WERI-Rb-1 (cell line): ENCODE data around the gene NAP1L4.
"Not testable (repeated sequence)": the region's sequence is repeated elsewhere in the genome, so short reads cannot be mapped to it uniquely, and the experiment has no call there.

ENCODE experiments used
- DNase-seq: peaks from one replicate; pipeline ENCODE4 v3.0.0-alpha.2; 2020
- H3K27ac ChIP-seq: fragments of 250-450 bp; sonication (Bioruptor Pico); 2 replicates; pipeline ENCODE4 v1.5.1; 2020; ENCODE audit warnings: mild to moderate bottlenecking, moderate library complexity
- H3K27me3 ChIP-seq: fragments of 250-450 bp; sonication (Bioruptor Pico); 2 replicates; pipeline ENCODE4 v1.5.1; 2021; ENCODE audit warnings: mild to moderate bottlenecking, low read depth, moderate library complexity; ENCODE audit not compliant: insufficient read depth, severe bottlenecking
- H3K36me3 ChIP-seq: fragments of 250-450 bp; sonication (Bioruptor Pico); 2 replicates; pipeline ENCODE4 v1.5.1; 2020; ENCODE audit warnings: mild to moderate bottlenecking, moderate library complexity
- H3K4me3 ChIP-seq: 2 replicates; pipeline ENCODE4 v1.5.1; 2011; ENCODE audit warnings: low read depth, mild to moderate bottlenecking, control low read depth, low read length
- H3K9me3 ChIP-seq: fragments of 250-450 bp; sonication (Bioruptor Pico); 2 replicates; pipeline ENCODE4 v1.5.1; 2021; ENCODE audit warnings: mild to moderate bottlenecking, moderate library complexity; ENCODE audit not compliant: severe bottlenecking
- TF ChIP-seq, protein P1 (sequence below): IDR thresholded peaks from 2 replicates; pipeline ENCODE4 v1.5.1; 2011; ENCODE audit warnings: low read depth, mild to moderate bottlenecking, control low read depth, inconsistent platforms, low read length

Gene NAP1L4

DNA sequence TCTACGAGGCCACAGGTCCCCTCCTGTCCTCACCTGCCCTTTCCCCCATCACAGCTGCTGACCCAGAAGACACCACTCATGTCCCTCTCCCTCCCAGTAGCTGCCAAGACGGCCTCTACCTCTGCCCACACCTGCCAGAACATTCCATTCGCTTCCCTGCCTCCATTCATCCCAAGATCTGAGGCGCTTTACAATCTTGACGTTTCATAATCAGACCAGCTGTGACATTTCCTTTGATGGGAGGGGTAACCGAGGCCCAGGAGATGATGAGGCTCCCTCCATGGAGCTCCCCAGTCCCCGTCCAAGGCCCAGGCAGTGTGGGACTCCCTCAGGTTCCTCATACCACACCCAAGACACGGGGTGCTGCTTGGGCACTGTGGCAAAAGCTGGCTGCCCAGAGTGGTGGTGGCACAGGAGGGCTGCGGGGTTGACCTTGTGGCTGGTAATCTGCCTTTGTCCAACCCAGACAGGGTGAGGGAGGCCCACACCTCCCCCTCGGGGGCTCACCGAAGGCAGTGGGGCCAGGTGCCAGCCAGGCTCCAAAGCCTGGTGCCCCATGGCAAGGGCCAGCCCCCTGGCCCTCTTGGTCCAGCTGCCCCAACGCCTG, 80.2 kb downstream of the NAP1L4 start:
- Histone ChIP-seq H3K9me3 (no peaks in the 10 kb centered on the region), H3K4me3 (no peak overlapping the region), H3K27me3 (no peaks in the 10 kb centered on the region), H3K27ac (no peak overlapping the region), H3K36me3 (no peaks in the 10 kb centered on the region)
- DNase-seq, result no peak
- TF ChIP-seq, protein P1, sequence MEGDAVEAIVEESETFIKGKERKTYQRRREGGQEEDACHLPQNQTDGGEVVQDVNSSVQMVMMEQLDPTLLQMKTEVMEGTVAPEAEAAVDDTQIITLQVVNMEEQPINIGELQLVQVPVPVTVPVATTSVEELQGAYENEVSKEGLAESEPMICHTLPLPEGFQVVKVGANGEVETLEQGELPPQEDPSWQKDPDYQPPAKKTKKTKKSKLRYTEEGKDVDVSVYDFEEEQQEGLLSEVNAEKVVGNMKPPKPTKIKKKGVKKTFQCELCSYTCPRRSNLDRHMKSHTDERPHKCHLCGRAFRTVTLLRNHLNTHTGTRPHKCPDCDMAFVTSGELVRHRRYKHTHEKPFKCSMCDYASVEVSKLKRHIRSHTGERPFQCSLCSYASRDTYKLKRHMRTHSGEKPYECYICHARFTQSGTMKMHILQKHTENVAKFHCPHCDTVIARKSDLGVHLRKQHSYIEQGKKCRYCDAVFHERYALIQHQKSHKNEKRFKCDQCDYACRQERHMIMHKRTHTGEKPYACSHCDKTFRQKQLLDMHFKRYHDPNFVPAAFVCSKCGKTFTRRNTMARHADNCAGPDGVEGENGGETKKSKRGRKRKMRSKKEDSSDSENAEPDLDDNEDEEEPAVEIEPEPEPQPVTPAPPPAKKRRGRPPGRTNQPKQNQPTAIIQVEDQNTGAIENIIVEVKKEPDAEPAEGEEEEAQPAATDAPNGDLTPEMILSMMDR, result no peak

DNA sequence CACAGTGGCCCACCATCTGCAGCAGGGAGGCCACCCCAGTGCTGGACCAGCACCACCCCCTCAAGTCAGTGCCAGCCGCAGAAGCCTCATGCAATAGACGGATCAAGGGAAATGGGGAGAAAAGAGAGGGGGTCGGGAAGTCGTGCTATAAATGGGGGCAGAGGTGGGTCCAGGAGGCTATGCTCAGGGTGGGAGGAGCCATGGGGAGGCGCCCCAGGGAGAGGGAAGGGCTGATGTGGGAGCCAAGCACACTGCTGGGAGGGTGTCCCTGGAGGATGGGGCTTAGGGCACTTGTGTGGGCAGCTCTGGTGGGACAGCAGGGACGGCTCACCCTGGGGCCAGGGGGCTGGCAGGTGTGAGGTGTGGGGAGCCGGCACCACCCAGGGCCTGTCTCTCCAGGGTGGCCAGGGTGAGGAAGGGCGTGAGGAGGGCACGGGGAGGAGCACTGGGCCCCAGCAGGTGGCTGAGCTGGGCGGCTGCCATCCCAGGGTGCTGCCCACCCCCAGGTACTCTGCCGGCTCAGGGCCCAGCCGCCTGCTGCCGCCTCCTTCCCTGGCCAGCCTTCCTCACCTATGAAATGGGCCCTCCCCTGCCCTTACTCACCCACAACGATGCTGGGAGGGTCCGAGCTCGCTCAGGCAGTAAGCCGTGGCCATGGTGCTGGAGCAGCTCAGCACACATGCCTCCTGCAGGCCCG, 80.9 kb downstream of the NAP1L4 start:
- Histone ChIP-seq H3K27me3 (no peaks in the 10 kb centered on the region), H3K27ac (no peak overlapping the region), H3K4me3 (no peak overlapping the region), H3K9me3 (no peaks in the 10 kb centered on the region), H3K36me3 (no peaks in the 10 kb centered on the region)
- TF ChIP-seq, protein P1, result no peak
- peak; percentile 35 for DNase-seq

DNA sequence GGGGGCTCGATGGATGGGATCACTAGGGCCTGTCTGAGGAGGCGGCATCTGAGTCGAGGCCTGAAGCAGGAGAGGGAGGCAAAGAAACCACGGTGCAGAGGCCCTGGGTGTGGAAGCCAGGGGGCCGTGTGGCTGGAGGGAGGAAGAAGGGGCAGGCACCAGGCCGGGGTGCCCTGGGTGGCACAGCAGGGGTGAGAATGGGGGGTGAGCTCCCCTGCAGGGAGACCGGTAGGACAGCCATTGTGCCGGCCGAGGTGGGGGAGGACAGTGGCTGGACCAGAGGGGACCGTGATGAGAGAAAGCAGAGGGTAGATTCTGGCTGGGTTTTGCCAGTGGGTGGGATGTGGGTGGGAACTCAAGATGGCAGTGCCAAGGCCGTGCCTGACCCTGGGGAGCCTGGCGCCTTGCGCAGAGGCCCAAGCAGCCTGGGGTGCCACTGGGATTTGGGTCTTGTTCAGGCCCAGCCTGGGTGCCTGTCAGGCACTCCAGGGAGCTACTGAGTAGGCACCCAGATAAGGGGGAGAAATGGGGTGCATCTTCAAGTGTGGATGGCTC, 81.7 kb downstream of the NAP1L4 start:
- H3K27ac ChIP-seq, result no peak overlapping the region
- no peak for DNase-seq
- no peaks in the 10 kb centered on the region for H3K9me3 ChIP-seq
- no peak overlapping the region for H3K4me3 ChIP-seq
- no peaks in the 10 kb centered on the region for H3K36me3 ChIP-seq
- H3K27me3 ChIP-seq, result no peaks in the 10 kb centered on the region
- TF ChIP-seq, protein P1, result no peak

DNA sequence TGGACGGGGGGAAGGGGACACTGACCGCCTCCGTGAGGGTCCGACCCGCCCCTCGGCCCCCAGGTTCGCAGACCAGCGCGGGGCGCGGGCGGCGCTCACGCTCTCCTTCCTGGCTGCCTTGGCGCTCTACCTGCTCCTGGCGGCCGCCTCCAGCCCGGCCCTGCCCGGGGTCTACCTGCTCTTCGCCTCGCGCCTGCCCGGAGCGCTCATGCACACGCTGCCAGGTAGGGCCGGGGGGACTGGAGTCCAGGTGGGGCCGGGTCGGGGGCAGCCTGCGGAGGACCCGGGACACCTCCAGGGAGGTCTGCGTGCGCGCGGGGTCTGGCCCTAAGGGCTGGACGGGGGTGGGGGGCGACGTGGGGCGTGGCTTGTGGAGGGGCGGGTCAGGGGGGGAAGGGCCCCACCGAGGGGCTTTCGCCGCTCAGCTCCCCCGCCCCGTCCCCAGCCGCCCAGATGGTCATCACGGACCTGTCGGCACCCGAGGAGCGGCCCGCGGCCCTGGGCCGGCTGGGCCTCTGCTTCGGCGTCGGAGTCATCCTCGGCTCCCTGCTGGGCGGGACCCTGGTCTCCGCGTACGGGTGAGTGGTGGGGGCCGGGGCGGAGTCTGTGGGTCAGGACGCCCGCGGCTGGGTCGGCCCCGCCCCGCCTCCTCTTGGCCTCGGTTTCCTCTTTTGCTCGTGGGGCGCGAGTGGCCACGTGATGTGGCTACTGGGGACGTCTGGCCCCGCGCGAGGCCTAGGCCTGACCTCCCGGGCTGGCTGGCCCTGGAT, 82.8 kb downstream of the NAP1L4 start:
- Histone ChIP-seq H3K4me3 (no peak overlapping the region), H3K36me3 (no peaks in the 10 kb centered on the region), H3K27ac (no peak overlapping the region), H3K27me3 (no peaks in the 10 kb centered on the region), H3K9me3 (no peaks in the 10 kb centered on the region)
- DNase-seq, result no peak
- TF ChIP-seq, protein P1, result no peak

DNA sequence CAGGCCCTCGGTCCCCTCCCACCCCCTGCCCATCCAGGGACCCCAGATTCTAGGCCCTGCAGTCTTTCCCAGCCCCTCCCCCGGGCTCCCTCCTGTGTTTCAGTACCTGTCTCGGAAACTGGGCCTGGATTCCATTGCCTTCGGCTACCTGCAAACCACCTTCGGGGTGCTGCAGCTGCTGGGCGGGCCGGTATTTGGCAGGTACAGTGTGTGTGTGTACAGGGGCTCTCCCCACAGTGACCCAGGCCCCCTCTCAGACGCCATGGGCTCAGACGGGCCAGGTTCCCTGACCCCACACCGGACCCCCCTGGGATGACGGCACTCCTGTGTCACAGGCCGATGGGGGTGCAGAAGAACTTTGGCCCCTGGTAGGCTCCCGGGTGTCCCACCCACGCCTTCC, 84.0 kb downstream of the NAP1L4 start:
- DNase-seq, result no peak
- TF ChIP-seq, protein P1, result no peak
- Histone ChIP-seq H3K27me3 (no peaks in the 10 kb centered on the region), H3K4me3 (no peak overlapping the region), H3K27ac (no peak overlapping the region), H3K36me3 (no peaks in the 10 kb centered on the region), H3K9me3 (no peaks in the 10 kb centered on the region)

DNA sequence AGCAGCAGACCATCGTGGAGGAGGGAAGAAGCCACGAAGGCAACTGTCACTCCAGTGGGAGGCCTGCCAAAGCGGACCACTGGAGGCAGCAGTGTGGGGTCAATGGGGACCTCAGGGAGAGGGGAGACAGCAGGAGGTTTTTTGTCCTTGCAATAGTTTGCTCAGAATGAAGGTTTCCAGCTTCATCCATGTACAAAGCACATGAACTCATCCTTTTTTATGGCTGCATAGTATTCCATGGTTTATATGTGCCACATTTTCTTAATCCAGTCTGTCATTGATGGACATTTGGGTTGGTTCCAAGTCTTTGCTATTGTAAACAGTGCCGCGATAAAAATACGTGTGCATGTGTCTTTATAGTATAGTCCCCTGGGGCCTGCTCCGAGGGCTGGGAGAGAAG, 86.8 kb downstream of the NAP1L4 start:
- H3K4me3 ChIP-seq, DNase-seq, H3K36me3 ChIP-seq, H3K9me3 ChIP-seq, H3K27me3 ChIP-seq, H3K27ac ChIP-seq: not testable (repeated sequence)
